Body of pancreas (tissue), 4 donors: ENCODE measurements around the gene NFIA.

Source experiments
- CTCF ChIP-seq, 7 experiments: fragments of 450-650 bp in 4 of 7; fragments of 200-600 bp in 3 of 7; sonication (generic) in 3 of 7; IDR thresholded peaks; one replicate each; pipeline ENCODE4 v1.5.1; 2016 to 2019; ENCODE audit warnings: antibody characterized with exemption in 7 of 7
- POLR2A ChIP-seq, 3 donors: fragments of 450-650 bp; IDR thresholded peaks; one replicate each; pipeline ENCODE4 v1.6.1; 2016; ENCODE audit warnings: antibody characterized with exemption in 3 of 3, mild to moderate bottlenecking in 2 of 3

- TF ChIP-seq CTCF (IDR thresholded peaks at IDR 0.05) = no peak
- TF ChIP-seq POLR2A (IDR thresholded peaks at IDR 0.05) = no peak
These were observed 170.8 kb downstream of the NFIA start for GRCh38 chr1:61253059-61253735.
